Measurements from ENCODE around the gene TSHZ3.

The TSHZ3 gene

DNA sequence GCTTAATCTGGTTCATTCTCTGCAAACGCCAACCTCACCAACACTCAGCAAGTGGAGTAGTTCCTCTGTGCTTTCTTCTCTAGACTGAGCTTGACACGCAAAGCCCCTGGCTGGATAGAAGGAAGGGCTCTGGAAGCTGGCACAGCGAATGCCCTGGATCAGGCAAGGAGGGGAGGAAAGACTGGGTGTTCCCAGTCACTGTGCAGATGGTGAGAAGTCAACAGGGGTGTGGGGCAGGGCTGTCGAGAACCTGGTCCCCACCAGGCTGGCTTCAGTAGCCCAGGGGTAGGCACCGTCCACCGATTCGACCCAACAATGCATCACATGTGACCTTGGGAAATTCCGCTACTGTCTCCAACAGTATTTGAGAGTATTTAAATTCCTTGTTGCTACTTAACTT is 65.5 kb downstream of the TSHZ3 start:
- Mint-ChIP-seq H3K27ac (no peak overlapping the region), H3K36me3 (ENCODE audit: low read depth) (no peaks in the 10 kb centered on the region), H3K4me1 (ENCODE audit: low read depth) (peaks cover 7% of the 10 kb centered on the region), H3K9me3 (no peaks in the 10 kb centered on the region), H3K4me3 (no peak overlapping the region), H3K27me3 (ENCODE audit: low read depth) (no peaks in the 10 kb centered on the region)

DNA sequence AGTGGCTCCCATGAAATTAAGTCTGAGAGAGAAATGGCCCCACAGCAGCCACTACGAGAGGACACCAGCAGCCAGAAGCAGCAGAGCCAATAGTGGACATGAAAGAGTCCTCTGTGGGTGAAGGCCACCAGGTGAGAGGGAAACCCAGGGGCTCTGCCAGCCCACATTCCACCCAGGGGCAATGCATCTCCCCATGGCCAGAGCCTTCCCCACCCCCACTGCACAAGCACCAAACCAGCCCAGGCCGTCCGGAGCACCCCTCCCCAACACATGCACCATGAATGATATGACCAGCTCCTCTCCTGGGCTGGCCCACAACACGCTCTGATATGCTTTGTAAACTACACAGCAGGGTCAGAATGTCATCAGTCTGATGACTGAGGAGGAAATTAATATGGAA is 66.9 kb downstream of the TSHZ3 start:
- Mint-ChIP-seq H3K27me3 (ENCODE audit: low read depth) (no peaks in the 10 kb centered on the region), H3K27ac (no peak overlapping the region), H3K4me1 (ENCODE audit: low read depth) (peaks cover 6% of the 10 kb centered on the region), H3K36me3 (ENCODE audit: low read depth) (no peaks in the 10 kb centered on the region), H3K4me3 (no peak overlapping the region), H3K9me3 (no peaks in the 10 kb centered on the region)

DNA sequence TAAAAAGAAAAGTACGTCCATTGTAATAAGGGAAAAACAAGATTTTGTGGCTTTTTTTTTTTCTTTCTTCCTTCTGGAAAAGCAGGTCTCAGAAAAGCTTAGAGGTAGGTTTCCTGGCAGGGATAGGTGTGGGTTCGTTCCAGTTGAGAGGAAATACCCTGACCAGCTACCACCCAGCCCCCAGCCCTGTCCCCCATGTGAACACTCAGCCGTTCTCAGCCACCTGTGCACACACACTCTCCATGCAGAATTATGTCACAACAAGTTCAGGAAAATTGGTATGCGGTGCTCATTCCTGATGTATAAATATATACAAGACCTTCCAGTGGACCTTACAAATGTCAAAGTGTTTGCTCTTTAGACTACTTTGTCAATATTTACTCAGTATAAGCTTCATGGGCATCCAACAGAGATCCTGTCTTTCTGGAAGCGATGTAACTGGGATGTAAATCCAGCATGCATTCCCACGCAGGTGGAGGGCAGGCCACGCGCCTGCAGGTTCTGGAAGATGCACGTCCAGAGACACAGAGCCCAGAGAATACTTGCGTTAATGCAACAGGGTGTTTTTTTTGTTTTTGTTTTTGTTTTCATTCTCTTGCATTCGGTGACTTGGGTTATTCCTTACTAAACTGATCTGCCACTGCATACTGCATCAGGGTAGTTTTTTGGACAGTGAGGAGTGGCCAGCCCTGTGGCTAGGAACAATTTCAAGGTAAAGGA is 68.8 kb downstream of the TSHZ3 start:
- Mint-ChIP-seq H3K27me3 (ENCODE audit: low read depth) (no peaks in the 10 kb centered on the region), H3K27ac (no peak overlapping the region), H3K4me1 (ENCODE audit: low read depth) (no peaks in the 10 kb centered on the region), H3K9me3 (no peaks in the 10 kb centered on the region), H3K36me3 (ENCODE audit: low read depth) (no peaks in the 10 kb centered on the region), H3K4me3 (no peak overlapping the region)

DNA sequence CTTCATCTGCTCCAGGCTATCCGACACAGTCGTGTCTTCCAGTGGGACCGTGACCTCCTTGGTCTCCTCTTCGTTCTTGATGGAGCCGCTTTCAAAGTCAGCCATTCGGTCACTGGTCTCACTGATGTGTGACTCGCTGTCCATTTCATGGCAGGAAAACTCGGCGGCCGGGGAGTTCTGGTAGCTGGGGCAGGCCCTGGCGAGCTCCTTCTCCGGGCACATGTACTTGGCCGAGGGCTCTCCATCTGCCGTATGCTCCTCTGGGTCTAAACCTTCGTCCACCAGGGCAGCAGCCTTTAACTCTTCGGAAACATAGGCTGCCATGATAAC is 69.8 kb downstream of the TSHZ3 start:
- H3K27ac Mint-ChIP-seq, result no peak overlapping the region
- H3K27me3 Mint-ChIP-seq (ENCODE audit: low read depth), result no peaks in the 10 kb centered on the region
- no peaks in the 10 kb centered on the region for H3K4me1 Mint-ChIP-seq (ENCODE audit: low read depth)
- no peaks in the 10 kb centered on the region for H3K9me3 Mint-ChIP-seq
- no peak overlapping the region for H3K4me3 Mint-ChIP-seq
- H3K36me3 Mint-ChIP-seq (ENCODE audit: low read depth), result no peaks in the 10 kb centered on the region

DNA sequence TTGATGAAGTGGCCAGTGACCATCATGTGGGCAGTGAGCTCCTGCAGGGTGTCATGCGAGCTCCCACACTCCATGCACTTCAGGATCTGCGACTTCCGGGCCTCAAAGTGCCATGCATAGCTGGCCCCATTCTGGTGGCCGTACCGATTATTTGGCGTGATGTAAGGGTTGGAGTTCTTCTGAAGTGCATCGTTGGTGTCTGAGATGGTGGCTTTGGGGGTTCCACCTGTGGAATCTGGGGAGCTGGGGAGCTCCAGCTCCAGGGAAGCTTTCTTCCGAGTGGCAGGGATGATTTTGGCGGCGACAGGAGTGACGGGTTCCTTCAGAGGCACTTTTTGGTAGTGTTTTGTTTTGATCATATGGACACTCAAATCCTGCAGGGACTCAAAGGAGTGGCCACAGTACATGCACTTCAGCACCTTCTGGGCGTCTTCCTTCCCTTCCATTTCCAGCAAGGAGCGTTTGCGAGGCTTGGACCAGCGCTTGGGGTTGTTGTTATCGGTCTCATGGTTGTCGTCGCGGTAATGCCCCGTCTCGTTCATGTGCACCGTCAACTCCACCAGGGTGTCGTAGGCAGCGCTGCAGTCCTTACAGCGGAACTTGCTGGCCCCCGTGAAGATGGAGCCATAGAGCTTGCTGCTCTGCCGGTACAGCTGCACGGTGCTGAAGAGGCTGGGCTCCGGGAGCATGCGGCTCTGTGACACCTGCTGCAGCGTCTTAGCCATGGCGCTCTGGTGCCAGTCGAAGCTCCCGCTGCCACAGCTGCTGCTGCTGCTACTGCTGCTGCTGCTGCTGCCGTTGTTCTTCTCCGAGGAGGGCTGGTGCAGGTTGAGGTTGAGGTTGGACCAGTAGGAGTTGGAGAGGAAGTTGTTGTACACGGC is 70.4 kb downstream of the TSHZ3 start:
- no peak overlapping the region for H3K4me3 Mint-ChIP-seq
- H3K27me3 Mint-ChIP-seq (ENCODE audit: low read depth), result no peaks in the 10 kb centered on the region
- no peaks in the 10 kb centered on the region for H3K9me3 Mint-ChIP-seq
- H3K27ac Mint-ChIP-seq, result no peak overlapping the region
- no peaks in the 10 kb centered on the region for H3K36me3 Mint-ChIP-seq (ENCODE audit: low read depth)
- H3K4me1 Mint-ChIP-seq (ENCODE audit: low read depth), result no peaks in the 10 kb centered on the region

DNA sequence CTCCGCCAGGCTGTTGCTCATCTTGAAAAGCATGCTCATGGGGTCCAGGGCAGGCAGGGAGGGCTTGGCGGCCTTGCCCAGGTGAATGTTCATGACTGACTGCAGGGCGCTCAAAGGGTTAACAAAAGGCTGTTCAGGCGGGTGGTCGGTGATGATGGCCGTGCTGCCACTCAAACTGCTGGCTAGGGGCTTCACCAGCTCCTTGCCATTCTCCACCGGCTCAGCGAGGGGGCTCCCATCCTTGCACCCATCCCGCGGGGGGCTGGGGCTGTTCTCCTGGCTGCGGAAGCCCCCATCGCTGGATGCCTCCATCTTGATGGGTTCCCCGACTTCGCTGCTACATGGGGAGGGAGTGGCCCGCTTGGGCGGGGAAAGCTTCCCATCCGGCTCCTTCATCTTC is 71.7 kb downstream of the TSHZ3 start:
- no peaks in the 10 kb centered on the region for H3K9me3 Mint-ChIP-seq
- H3K36me3 Mint-ChIP-seq (ENCODE audit: low read depth), result no peaks in the 10 kb centered on the region
- no peak overlapping the region for H3K4me3 Mint-ChIP-seq
- H3K27ac Mint-ChIP-seq, result no peak overlapping the region
- no peaks in the 10 kb centered on the region for H3K27me3 Mint-ChIP-seq (ENCODE audit: low read depth)
- H3K4me1 Mint-ChIP-seq (ENCODE audit: low read depth), result no peaks in the 10 kb centered on the region

DNA sequence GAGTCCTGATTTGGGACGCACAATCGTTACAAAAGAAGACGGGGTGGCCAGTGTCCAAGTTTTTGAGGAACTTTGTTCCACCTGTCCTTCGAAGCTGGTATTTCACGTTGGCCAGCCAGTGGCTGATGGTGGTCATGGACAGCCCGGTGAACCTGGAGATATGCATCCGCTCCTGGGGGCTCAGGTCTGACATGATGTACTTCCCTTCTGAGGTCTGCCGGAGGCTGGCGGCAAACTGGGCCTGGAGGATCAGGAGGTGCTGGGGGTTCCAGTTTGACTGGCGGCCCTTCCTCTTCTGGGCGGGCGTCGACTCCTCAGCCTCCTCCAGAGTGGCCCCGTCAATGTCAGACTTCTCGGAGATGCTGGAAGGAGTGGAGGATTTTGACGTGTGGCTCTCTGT is 72.4 kb downstream of the TSHZ3 start:
- no peak overlapping the region for H3K27ac Mint-ChIP-seq
- no peaks in the 10 kb centered on the region for H3K9me3 Mint-ChIP-seq
- no peaks in the 10 kb centered on the region for H3K27me3 Mint-ChIP-seq (ENCODE audit: low read depth)
- H3K4me3 Mint-ChIP-seq, result no peak overlapping the region
- H3K36me3 Mint-ChIP-seq (ENCODE audit: low read depth), result no peaks in the 10 kb centered on the region
- H3K4me1 Mint-ChIP-seq (ENCODE audit: low read depth), result no peaks in the 10 kb centered on the region

DNA sequence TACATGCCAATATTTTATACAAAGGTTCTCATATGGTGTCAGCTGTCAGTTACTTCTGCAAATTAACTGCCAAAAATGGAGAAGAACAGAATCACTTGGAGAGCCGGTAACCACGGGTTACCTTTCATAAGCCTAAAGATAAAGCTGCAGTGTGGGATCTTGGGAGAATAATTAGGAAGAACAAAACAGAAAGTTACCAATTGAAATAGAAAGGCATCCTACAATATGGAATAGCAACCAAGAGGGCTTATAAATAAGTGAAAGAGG is 74.2 kb downstream of the TSHZ3 start:
- Mint-ChIP-seq H3K27me3 (ENCODE audit: low read depth) (no peaks in the 10 kb centered on the region), H3K4me1 (ENCODE audit: low read depth) (no peaks in the 10 kb centered on the region), H3K36me3 (ENCODE audit: low read depth) (no peaks in the 10 kb centered on the region), H3K4me3 (no peak overlapping the region), H3K27ac (no peak overlapping the region), H3K9me3 (no peaks in the 10 kb centered on the region)

DNA sequence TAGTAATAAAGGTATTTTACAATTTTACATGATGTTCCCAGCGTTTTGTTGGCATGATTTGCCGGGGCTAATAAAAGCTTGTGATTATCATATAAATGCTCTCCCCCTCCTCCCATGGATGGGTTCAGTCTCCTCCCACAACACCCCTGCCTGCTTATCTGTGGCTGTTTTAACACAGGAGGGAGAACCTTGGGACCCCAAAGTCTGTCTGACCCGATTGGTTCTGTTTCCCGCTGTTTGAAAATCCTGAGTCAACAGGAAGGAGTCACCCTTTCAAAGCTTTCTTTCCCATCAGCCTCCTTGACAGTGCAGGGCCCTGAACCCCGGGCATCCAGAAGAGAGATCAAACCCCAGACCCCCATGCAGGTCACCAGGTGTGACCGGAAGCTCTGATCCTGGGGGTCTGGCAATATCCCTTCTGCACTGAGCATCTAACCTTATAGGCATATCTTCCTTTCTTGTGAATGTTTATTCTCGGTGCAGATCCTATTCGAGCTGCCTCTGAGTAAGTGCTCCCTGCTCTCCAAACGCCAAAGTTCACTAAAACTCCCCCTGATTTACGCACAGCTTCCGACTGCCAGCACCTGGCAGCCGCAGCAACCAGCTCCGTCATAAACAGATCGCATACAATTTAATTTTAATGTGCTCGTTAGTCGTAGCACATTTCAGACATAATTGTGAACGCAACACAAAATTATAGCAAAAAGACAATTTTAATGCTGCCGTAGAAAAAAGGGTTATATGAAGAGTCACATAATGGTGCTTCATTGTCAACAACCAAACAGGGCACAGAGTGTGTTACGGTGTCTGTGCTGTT is 74.8 kb downstream of the TSHZ3 start:
- Mint-ChIP-seq H3K27ac (no peak overlapping the region), H3K4me1 (ENCODE audit: low read depth) (no peaks in the 10 kb centered on the region), H3K36me3 (ENCODE audit: low read depth) (no peaks in the 10 kb centered on the region), H3K27me3 (ENCODE audit: low read depth) (no peaks in the 10 kb centered on the region), H3K9me3 (no peaks in the 10 kb centered on the region), H3K4me3 (no peak overlapping the region)

DNA sequence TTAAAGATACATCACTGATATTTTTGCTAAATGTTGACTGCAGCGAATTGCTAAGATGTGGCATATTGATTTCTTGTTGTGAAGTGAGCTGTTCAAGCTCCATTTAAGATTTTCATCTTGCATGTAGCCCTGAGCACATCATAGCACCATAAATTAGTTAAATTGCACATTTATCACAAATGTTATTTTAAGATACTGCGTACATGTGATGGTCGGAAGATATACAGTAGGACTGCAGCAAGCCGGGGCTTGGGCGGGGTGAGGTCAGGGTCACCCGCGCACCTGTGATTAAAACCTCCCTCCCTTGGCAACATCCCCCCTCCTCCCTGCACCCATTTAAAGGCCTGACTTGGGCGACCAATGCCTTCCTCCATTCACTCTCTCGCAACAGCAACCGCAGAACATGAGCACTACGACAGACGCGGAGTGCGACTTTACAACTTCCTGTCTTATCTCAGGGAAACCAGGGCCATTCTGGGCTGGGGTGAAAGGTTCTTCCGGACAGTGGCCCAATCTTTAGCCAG is 76.6 kb downstream of the TSHZ3 start:
- Mint-ChIP-seq H3K4me3 (no peak overlapping the region), H3K27ac (no peak overlapping the region), H3K9me3 (no peaks in the 10 kb centered on the region), H3K27me3 (ENCODE audit: low read depth) (no peaks in the 10 kb centered on the region), H3K4me1 (ENCODE audit: low read depth) (no peaks in the 10 kb centered on the region), H3K36me3 (ENCODE audit: low read depth) (no peaks in the 10 kb centered on the region)

DNA sequence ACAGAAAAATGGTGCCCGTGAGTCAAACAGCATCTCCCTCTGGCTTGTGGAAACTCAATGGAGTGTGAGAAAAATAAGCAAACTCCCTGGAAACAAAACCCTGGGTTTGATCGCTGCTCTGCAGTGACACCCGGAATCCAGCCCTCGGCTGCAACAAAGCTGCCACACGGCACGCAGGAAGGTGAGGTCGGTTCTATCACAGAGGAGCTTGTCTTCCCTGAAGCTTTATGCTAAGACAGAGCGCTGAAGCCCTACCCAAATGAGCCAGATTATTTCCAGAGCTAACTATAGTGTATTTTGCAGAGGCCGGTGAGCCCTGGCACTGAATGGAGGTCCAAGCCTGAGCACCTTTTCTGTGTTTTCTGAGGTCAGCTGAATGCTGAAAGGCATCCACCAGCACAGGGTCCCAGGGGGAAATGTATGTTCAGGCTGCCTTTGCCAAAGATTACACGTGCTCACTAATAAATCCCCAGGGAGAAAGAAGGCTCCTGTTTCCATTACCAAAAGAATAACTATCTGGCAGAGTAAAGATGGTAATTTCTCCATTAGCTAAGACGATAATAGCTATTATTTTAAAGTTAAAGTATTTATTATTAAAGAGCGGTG is 77.8 kb downstream of the TSHZ3 start:
- no peaks in the 10 kb centered on the region for H3K36me3 Mint-ChIP-seq (ENCODE audit: low read depth)
- no peak overlapping the region for H3K27ac Mint-ChIP-seq
- no peaks in the 10 kb centered on the region for H3K27me3 Mint-ChIP-seq (ENCODE audit: low read depth)
- no peak overlapping the region for H3K4me3 Mint-ChIP-seq
- H3K9me3 Mint-ChIP-seq, result no peaks in the 10 kb centered on the region
- no peaks in the 10 kb centered on the region for H3K4me1 Mint-ChIP-seq (ENCODE audit: low read depth)

DNA sequence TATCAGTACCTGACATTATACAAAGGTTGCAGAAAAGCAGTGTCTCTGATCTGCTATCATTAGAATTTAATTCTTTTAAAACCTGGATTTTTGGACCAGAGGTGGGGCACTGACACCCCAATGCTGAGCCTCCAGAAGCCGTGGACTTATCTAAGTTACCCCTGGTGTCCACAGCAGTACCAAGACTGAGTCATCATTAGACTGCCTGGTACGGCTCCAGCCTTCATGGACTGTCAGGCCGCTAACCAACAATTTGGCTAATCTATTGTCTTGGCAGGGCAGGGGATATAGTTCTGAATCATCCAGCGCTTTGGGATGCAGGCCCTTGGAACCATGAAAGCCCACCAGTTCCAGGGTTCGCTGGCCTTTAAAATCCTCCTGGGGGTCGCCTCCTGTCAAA is 78.3 kb downstream of the TSHZ3 start:
- Mint-ChIP-seq H3K4me3 (no peak overlapping the region), H3K27ac (no peak overlapping the region), H3K9me3 (no peaks in the 10 kb centered on the region), H3K36me3 (ENCODE audit: low read depth) (no peaks in the 10 kb centered on the region), H3K27me3 (ENCODE audit: low read depth) (no peaks in the 10 kb centered on the region), H3K4me1 (ENCODE audit: low read depth) (no peaks in the 10 kb centered on the region)

DNA sequence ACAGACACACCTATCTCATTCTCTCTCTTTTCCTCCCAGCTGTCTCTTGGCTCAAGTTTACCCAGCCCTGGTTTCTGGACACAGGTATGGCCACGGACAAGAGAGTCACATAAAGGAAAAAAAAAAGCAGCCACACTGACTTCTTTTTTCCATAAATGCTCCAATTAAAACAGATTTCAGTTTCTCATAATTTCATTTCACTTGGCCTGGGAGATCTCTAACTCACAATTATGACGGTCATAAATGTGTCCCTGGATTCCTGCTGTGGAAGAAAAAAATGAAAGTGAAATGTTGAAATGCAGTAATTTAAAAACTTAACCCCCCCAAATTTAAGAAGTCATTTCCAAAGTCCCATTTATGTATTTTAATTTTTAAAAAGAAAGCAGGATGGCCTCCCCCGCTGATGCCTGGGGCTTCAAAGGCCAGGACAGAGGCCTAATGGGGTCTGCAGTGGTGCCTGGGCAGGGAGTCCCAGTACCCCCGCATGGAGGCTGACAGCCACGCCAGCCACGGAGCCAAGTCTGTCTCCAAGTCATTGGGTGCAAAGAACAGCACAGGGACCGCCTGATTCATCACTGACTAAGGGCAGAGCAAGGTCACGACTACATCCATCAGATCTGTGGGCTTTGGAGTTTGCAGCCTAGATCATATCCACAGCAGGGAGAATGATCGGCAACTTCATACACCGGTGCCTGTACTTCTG is 79.7 kb downstream of the TSHZ3 start:
- Mint-ChIP-seq H3K4me1 (ENCODE audit: low read depth) (no peaks in the 10 kb centered on the region), H3K9me3 (no peaks in the 10 kb centered on the region), H3K4me3 (no peak overlapping the region), H3K27me3 (ENCODE audit: low read depth) (no peaks in the 10 kb centered on the region), H3K36me3 (ENCODE audit: low read depth) (no peaks in the 10 kb centered on the region), H3K27ac (no peak overlapping the region)

DNA sequence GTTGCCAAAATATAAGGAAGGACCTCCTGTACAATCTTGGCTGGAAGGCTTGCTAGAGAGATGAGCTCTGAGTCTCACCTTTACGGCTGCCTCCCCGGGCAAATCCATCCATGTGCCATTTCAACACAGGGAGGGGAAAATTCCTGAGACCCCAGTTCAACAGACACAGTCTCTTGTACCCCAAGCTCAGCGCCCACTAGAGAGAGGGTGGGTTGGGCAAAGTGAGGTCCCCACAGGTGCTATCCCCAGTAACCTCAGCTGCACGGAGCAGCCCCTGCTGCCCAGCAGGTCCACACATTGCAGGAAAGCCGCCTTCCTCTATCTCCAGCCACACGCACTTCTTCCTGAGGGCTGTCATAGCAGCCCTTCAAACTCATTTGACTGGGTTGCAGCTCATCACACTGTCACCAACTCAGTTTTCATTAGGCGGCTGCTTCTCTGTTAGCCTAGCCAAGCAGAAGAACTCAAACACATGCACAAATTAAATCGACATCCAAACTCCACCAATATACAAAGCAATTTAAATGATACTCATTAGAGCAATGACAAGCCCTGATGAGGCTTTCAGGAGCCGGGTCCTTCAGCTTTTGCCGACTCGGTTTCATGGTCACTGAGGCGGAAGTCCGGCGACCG is 80.4 kb downstream of the TSHZ3 start:
- Mint-ChIP-seq H3K27ac (no peak overlapping the region), H3K4me3 (no peak overlapping the region), H3K4me1 (ENCODE audit: low read depth) (no peaks in the 10 kb centered on the region), H3K27me3 (ENCODE audit: low read depth) (no peaks in the 10 kb centered on the region), H3K9me3 (no peaks in the 10 kb centered on the region), H3K36me3 (ENCODE audit: low read depth) (no peaks in the 10 kb centered on the region)
